ENCODE measurements around the gene OVAAL.

DNA sequence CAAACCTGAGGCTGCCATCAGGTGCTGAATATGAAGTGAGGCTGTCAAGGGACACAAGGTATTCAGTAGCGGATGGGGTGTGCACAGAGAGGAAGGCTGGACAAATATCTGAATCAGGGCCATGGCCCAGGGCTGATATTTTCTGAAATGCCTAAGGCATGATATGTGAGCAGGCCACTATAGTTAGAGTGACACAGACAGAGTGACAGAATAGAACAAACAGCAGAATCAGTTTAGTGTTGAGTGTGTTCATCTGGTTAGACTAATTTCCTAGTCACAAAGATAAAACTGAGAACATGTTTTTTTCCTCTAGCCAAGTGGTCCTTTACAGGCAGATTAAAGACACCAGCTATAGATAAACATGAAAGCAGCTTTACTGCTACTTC lies 3.9 kb downstream of the OVAAL start:
- TF ChIP-seq, protein P1, sequence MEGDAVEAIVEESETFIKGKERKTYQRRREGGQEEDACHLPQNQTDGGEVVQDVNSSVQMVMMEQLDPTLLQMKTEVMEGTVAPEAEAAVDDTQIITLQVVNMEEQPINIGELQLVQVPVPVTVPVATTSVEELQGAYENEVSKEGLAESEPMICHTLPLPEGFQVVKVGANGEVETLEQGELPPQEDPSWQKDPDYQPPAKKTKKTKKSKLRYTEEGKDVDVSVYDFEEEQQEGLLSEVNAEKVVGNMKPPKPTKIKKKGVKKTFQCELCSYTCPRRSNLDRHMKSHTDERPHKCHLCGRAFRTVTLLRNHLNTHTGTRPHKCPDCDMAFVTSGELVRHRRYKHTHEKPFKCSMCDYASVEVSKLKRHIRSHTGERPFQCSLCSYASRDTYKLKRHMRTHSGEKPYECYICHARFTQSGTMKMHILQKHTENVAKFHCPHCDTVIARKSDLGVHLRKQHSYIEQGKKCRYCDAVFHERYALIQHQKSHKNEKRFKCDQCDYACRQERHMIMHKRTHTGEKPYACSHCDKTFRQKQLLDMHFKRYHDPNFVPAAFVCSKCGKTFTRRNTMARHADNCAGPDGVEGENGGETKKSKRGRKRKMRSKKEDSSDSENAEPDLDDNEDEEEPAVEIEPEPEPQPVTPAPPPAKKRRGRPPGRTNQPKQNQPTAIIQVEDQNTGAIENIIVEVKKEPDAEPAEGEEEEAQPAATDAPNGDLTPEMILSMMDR (IDR thresholded peaks at IDR 0.05): no peak
- no peak for TF ChIP-seq POLR2A (IDR thresholded peaks at IDR 0.05)

All from body of pancreas (tissue), 4 donors.